Left renal pelvis (tissue), 4 donors: ENCODE results near the gene PLCH1. TPM values are rescaled to one million over a fixed set of nuclear protein-coding genes. Genes with fewer than 3 reads are reported as not detected.

Experiments
- polyA plus RNA-seq, 4 donors: library from polyadenylated mRNA; unstranded; fragments of 120-200 nt; gene quantifications; one replicate each; pipeline ENCODE4 v1.2.1, GENCODE V29; 2013; ENCODE audit not compliant: insufficient read length in 4 of 4

PLCH1 gene
- polyA plus RNA-seq, 4 donors, result 0.38 to 11.0 (median 10.6) TPM

Other genes with a start within 250 kb of the PLCH1 start
- gene C3orf33, start 61.2 kb upstream of the PLCH1 start, polyA plus RNA-seq, result 10 to 100 TPM in 3 of 4 donors, 1 to 10 TPM in 1; 6.9 to 11.7 (median 11.1) TPM
- 10 to 100 TPM; 24.2 to 46.5 (median 38.0) TPM for gene SLC33A1, start 109.4 kb upstream of the PLCH1 start, polyA plus RNA-seq
- 10 to 100 TPM; 57.9 to 79.1 (median 72.0) TPM for gene GMPS, start 125.6 kb upstream of the PLCH1 start, polyA plus RNA-seq